Measurements from ENCODE around the gene FYN. TPM values are rescaled to one million over a fixed set of nuclear protein-coding genes. Genes with fewer than 3 reads are reported as not detected.

Gene FYN
- total RNA-seq, result 112 and 185 TPM in 2 replicates

GRCh38 chr6:111873178-111874024, at the start of gene FYN:
TSS of gene FYN (minus strand) at chr6:111873452. CDS start at chr6:111720051, 153,401 bp downstream.

Other genes starting within 250 kb of the FYN start
- not detected in 2 replicates for gene CCN6, start 180.7 kb upstream of the FYN start, total RNA-seq
- gene TUBE1, start 214.0 kb upstream of the FYN start, total RNA-seq, result 16.0 and 19.8 TPM in 2 replicates
- gene FAM229B, start 214.1 kb upstream of the FYN start, total RNA-seq, result 3.2 and 5.9 TPM in 2 replicates